H1 (cell line): Measurements from ENCODE around the gene PCNX4. TPM values are rescaled to one million over a fixed set of nuclear protein-coding genes. Genes with fewer than 3 reads are reported as not detected.

Experiments
- CTCF ChIA-PET: fragments of 300-600 bp; sonication (Branson Sonifier 250); formaldehyde crosslinking; loops from one replicate; lab custom pipeline; 2021; ENCODE audit not compliant: partially characterized antibody; lab: Charles Lee
- POLR2A ChIA-PET: fragments of 300-600 bp; sonication (Branson Sonifier 250); formaldehyde crosslinking; loops from one replicate; lab custom pipeline; 2021; ENCODE audit warnings: inconsistent platforms; ENCODE audit not compliant: partially characterized antibody; lab: Charles Lee
- DNase-seq, 2 experiments: peaks; one replicate each; pipeline versions ENCODE4 v3.0.0 to v3.0.0-alpha.2; 2010 to 2022; ENCODE audit warnings: low spot score in 2 of 2, low read depth in 1 of 2, mixed read lengths in 1 of 2
- FAIRE-seq: peaks from 2 replicates; lab custom pipeline; 2011; peaks lifted over from hg19 to GRCh38; lab: Jason Lieb, UNC
- H2AFZ ChIP-seq: 2 replicates; pipeline ENCODE4 v1.8.1; 2012; ENCODE audit warnings: low read length, inconsistent platforms
- H2AK5ac ChIP-seq: 2 replicates; pipeline ENCODE4 v1.6.1; 2013; ENCODE audit warnings: low read depth, low read length
- H2BK120ac ChIP-seq: replicated peaks from 2 replicates; pipeline ENCODE3; 2013; ENCODE audit warnings: low read depth, low read length, inconsistent platforms
- H2BK12ac ChIP-seq: 2 replicates; pipeline ENCODE4 v1.6.1; 2013; ENCODE audit warnings: low read depth, low read length
- H2BK15ac ChIP-seq: 2 replicates; pipeline ENCODE4 v1.6.1; 2013; ENCODE audit warnings: low read length
- H2BK20ac ChIP-seq: 2 replicates; pipeline ENCODE4 v1.6.1; 2013; ENCODE audit warnings: low read length
- H2BK5ac ChIP-seq: 2 replicates; pipeline ENCODE4 v1.6.1; 2013; ENCODE audit warnings: low read depth, low read length
- H3K14ac ChIP-seq: 2 replicates; pipeline ENCODE4 v1.6.1; 2013; ENCODE audit warnings: inconsistent platforms; ENCODE audit not compliant: insufficient read length
- H3K18ac ChIP-seq: 2 replicates; pipeline ENCODE4 v1.6.1; 2013; ENCODE audit warnings: low read length; ENCODE audit errors: extremely low read depth
- H3K23ac ChIP-seq: 2 replicates; pipeline ENCODE4 v1.6.1; 2013; ENCODE audit warnings: inconsistent platforms; ENCODE audit not compliant: insufficient read length
- H3K23me2 ChIP-seq: 2 replicates; pipeline ENCODE4 v1.6.1; 2013; ENCODE audit warnings: low read depth, low read length
- H3K27ac ChIP-seq: 2 replicates; pipeline ENCODE4 v1.6.1; 2011; ENCODE audit warnings: low read depth, low read length, inconsistent platforms
- H3K27me3 ChIP-seq, 4 experiments: replicated peaks in 1 of 4; 1 replicate in 1 of 4; 2 replicates in 3 of 4; pipeline versions ENCODE4 v1.6.1 to v1.8.1; 2011 to 2013; ENCODE audit warnings: low read length in 3 of 4, mild to moderate bottlenecking in 3 of 4, inconsistent platforms in 2 of 4, mixed read lengths in 2 of 4, moderate library complexity in 1 of 4; ENCODE audit not compliant: control insufficient read depth in 3 of 4, insufficient read depth in 3 of 4; ENCODE audit errors: extremely low read depth in 1 of 4
- H3K36me3 ChIP-seq, 4 experiments: 2 replicates each; pipeline versions ENCODE4 v1.6.1 to v1.8.1; 2011 to 2013; ENCODE audit warnings: mild to moderate bottlenecking in 4 of 4, low read length in 3 of 4, moderate library complexity in 2 of 4, control low read depth in 1 of 4, inconsistent platforms in 1 of 4; ENCODE audit not compliant: insufficient read depth in 4 of 4, control insufficient read depth in 2 of 4
- H3K4ac ChIP-seq: replicated peaks from 2 replicates; pipeline ENCODE3; 2013; ENCODE audit warnings: low read length, low read depth, mixed read lengths, inconsistent platforms; ENCODE audit not compliant: insufficient read length
- H3K4me1 ChIP-seq, 4 experiments: replicated peaks in 1 of 4; 1 replicate in 1 of 4; 2 replicates in 3 of 4; pipeline versions ENCODE4 v1.6.1 to v1.8.1; 2011 to 2013; ENCODE audit warnings: low read length in 3 of 4, inconsistent platforms in 2 of 4, mixed read lengths in 1 of 4; ENCODE audit not compliant: insufficient read depth in 4 of 4, control insufficient read depth in 3 of 4
- H3K4me2 ChIP-seq, 2 experiments: 2 replicates each; pipeline versions ENCODE4 v1.6.1 to v1.8.1; 2011 to 2013; ENCODE audit warnings: low read depth in 2 of 2, low read length in 2 of 2, control low read depth in 1 of 2, inconsistent platforms in 1 of 2, mild to moderate bottlenecking in 1 of 2; ENCODE audit not compliant: insufficient read depth in 1 of 2
- H3K4me3 ChIP-seq, 4 experiments: fragments of 200-600, 300-600 bp in 1 of 4; sonication (generic), shearing (Covaris generic), sonication (Bioruptor Twin) in 1 of 4; 2 replicates each; pipeline versions ENCODE4 v1.5.1 to v1.8.1; 2011 to 2016; ENCODE audit warnings: low read length in 4 of 4, low read depth in 3 of 4, control low read depth in 2 of 4, inconsistent platforms in 2 of 4, mild to moderate bottlenecking in 2 of 4, mixed read lengths in 1 of 4, moderate library complexity in 1 of 4; ENCODE audit not compliant: insufficient read depth in 2 of 4; ENCODE audit errors: extremely low read depth in 1 of 4
- H3K56ac ChIP-seq: replicated peaks from 2 replicates; pipeline ENCODE3; 2013; ENCODE audit warnings: low read depth, mild to moderate bottlenecking, mixed read lengths, low read length, inconsistent platforms; ENCODE audit not compliant: insufficient read length
- H3K79me1 ChIP-seq: 2 replicates; pipeline ENCODE4 v1.6.1; 2013; ENCODE audit warnings: low read depth, low read length, control low read depth
- H3K79me2 ChIP-seq, 2 experiments: 2 replicates each; pipeline versions ENCODE4 v1.6.1 to v1.8.1; 2012 to 2013; ENCODE audit warnings: low read length in 2 of 2, mild to moderate bottlenecking in 2 of 2, inconsistent platforms in 1 of 2; ENCODE audit not compliant: insufficient read depth in 2 of 2, control insufficient read depth in 1 of 2
- H3K9ac ChIP-seq, 4 experiments: replicated peaks in 1 of 4; 1 replicate in 1 of 4; 2 replicates in 3 of 4; pipeline versions ENCODE4 v1.6.1 to v1.8.1; 2011 to 2013; ENCODE audit warnings: low read depth in 3 of 4, low read length in 3 of 4, control low read depth in 2 of 4, mild to moderate bottlenecking in 2 of 4, moderate library complexity in 2 of 4, inconsistent platforms in 1 of 4; ENCODE audit errors: extremely low read depth in 1 of 4
- H3K9me3 ChIP-seq, 2 experiments: 2 replicates each; pipeline versions ENCODE4 v1.6.1 to v1.8.1; 2012 to 2013; ENCODE audit warnings: mild to moderate bottlenecking in 2 of 2, moderate library complexity in 2 of 2, control low read depth in 1 of 2, inconsistent platforms in 1 of 2, low read depth in 1 of 2, low read length in 1 of 2, mixed read lengths in 1 of 2; ENCODE audit not compliant: insufficient read depth in 2 of 2
- H4K20me1 ChIP-seq, 2 experiments: replicated peaks in 1 of 2; 2 replicates each; pipeline versions ENCODE3 to v1.8.1; 2011 to 2013; ENCODE audit warnings: inconsistent platforms in 2 of 2, low read length in 2 of 2, mild to moderate bottlenecking in 1 of 2; ENCODE audit not compliant: insufficient read depth in 2 of 2, control insufficient read depth in 1 of 2
- H4K5ac ChIP-seq: 2 replicates; pipeline ENCODE4 v1.6.1; 2013; ENCODE audit warnings: low read length, low read depth, mixed read lengths, inconsistent platforms; ENCODE audit not compliant: insufficient read length
- H4K8ac ChIP-seq: 2 replicates; pipeline ENCODE4 v1.8.0; 2013; ENCODE audit warnings: mild to moderate bottlenecking, moderate library complexity, low read length, inconsistent platforms; ENCODE audit not compliant: insufficient read depth; ENCODE audit errors: extremely low read depth
- H4K91ac ChIP-seq: replicated peaks from 2 replicates; pipeline ENCODE3; 2013; ENCODE audit warnings: low read length, mixed read lengths, inconsistent platforms; ENCODE audit not compliant: insufficient read length
- ASH2L ChIP-seq: fragments of 200-600, 300-600 bp; sonication (generic); IDR thresholded peaks from one replicate; pipeline ENCODE4 v1.7.1; 2017; ENCODE audit warnings: low read length
- BCL11A ChIP-seq, 2 experiments: IDR thresholded peaks; one replicate each; pipeline ENCODE4 v1.6.1; 2011; ENCODE audit warnings: low read depth in 2 of 2, low read length in 2 of 2, mild to moderate bottlenecking in 2 of 2
- GTF2F1 ChIP-seq: IDR thresholded peaks from 2 replicates; pipeline ENCODE4 v1.6.1; 2012; ENCODE audit warnings: low read depth, low read length, improper control_type of control experiment, borderline replicate concordance
- KDM1A ChIP-seq: fragments of 200-600, 300-600 bp; sonication (generic); IDR thresholded peaks from 2 replicates; pipeline ENCODE4 v1.7.1; 2016; ENCODE audit warnings: mild to moderate bottlenecking, low read length, borderline replicate concordance
- KDM4A ChIP-seq: IDR thresholded peaks from one replicate; pipeline ENCODE4 v1.7.1; 2012; ENCODE audit warnings: low read depth, mild to moderate bottlenecking, moderate library complexity, low read length, inconsistent platforms; ENCODE audit not compliant: severe bottlenecking
- NANOG ChIP-seq: IDR thresholded peaks from 2 replicates; pipeline ENCODE4 v1.6.1; 2011; ENCODE audit warnings: low read length, low read depth, mild to moderate bottlenecking, inconsistent platforms; ENCODE audit not compliant: insufficient read depth, poor library complexity, severe bottlenecking
- POLR2AphosphoS5 ChIP-seq: IDR thresholded peaks from 2 replicates; pipeline ENCODE4 v1.6.1; 2011; ENCODE audit warnings: low read depth, low read length
- RNF2 ChIP-seq: fragments of 200-900, 300-1000 bp; sonication (generic); IDR thresholded peaks from 2 replicates; pipeline ENCODE4 v1.7.1; 2016; ENCODE audit warnings: borderline replicate concordance, low read depth, mild to moderate bottlenecking, antibody characterized with exemption, low read length; ENCODE audit not compliant: poor library complexity, severe bottlenecking; ENCODE audit errors: missing control alignments
- SIN3A ChIP-seq, 2 experiments: IDR thresholded peaks in 1 of 2; conservative IDR thresholded peaks in 1 of 2; 2 replicates each; pipeline ENCODE4 v1.6.1; 2011 to 2012; ENCODE audit warnings: low read length in 2 of 2, improper control_type of control experiment in 1 of 2, low read depth in 1 of 2, mild to moderate bottlenecking in 1 of 2
- WGBS, 2 experiments: shearing (Covaris generic) in 1 of 2; methylation state at CpG; one replicate each; pipeline versions ENCODE4 v1.1.6 to v1.1.7; 2013 to 2015; ENCODE audit warnings: low lambda C conversion rate in 2 of 2, mixed read lengths in 2 of 2, inconsistent platforms in 1 of 2, low coverage in 1 of 2, missing lambda C conversion rate in 1 of 2; ENCODE audit not compliant: insufficient replicate concordance in 2 of 2, insufficient coverage in 1 of 2, insufficient read length in 1 of 2; ENCODE audit errors: extremely low coverage in 1 of 2, missing lambda C conversion rate in 1 of 2; 5-methylcytosine and 5-hydroxymethylcytosine counted together
- polyA plus RNA-seq, 7 experiments: library from polyadenylated mRNA; depleted of rRNA in 3 of 7; stranded (reverse) in 5 of 7; unstranded in 2 of 7; fragments of >200 nt in 5 of 7; fragments of 200-250 nt in 2 of 7; gene quantifications; 1 replicate in 5 of 7; 2 replicates in 1 of 7; 4 replicates in 1 of 7; pipeline versions ENCODE4 v1.2.1 to v1.2.3, GENCODE V29; 2011 to 2013; ENCODE audit warnings: missing spikeins in 2 of 7, mixed read lengths in 2 of 7
- total RNA-seq: library from RNA; stranded (reverse); fragmentation: NEBNext Ultra II Directional; extraction: Animal tissue kit (Norgen Biotek cat#: 25700); gene quantifications from 2 replicates; pipeline ENCODE4 v1.2.1, GENCODE V29; 2021
- TF ChIP-seq, protein P1 (sequence below): IDR thresholded peaks from 2 replicates; pipeline ENCODE4 v1.6.1; 2012; ENCODE audit warnings: inconsistent platforms

The PCNX4 gene
- total and polyA plus RNA-seq, 2 of the 8 experiments (the other 6 are each of a cell fraction or from before 2014, with no cell fraction given) = 28.4 to 35.5 TPM

DNA sequence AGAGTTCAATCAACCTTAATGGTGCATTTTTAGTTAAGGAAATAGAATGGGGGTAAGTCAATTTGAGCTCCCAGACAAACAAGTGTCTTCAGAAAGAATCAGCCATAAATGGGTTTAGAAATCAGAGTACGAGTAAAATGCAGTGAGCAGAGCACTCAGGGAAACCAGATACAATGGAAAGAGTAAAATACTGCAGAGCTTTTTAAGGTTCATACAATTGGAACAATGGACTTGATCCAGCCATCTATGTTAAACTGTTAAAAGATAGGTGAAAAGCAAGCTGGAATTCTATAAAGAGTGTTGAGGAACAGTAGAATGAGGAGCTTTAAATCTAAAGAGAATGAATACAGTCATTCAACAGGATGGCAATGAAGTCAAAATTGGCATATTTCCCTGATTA is 23.8 kb upstream of the PCNX4 start:
- H3K14ac ChIP-seq = no peak overlapping the region
- H4K91ac ChIP-seq = no peak overlapping the region
- DNase-seq (no peak), FAIRE-seq (no peak)
- H3K23ac ChIP-seq = no peak overlapping the region
- no peak overlapping the region for H2BK15ac ChIP-seq
- no peaks in the 10 kb centered on the region for H3K79me2 ChIP-seq
- ChIA-PET POLR2A (no interaction called here), CTCF (interaction anchor here (0.6 to 1.2 kb wide), 6 partner anchors 12 to 1222 kb away, joined by 3 to 4 read pairs (median 3); no protein-coding TSS in a partner anchor)
- no peaks in the 10 kb centered on the region for H3K23me2 ChIP-seq
- H2BK5ac ChIP-seq = no peak overlapping the region
- no peak overlapping the region for H4K5ac ChIP-seq
- H3K18ac ChIP-seq = no peak overlapping the region
- H2BK20ac ChIP-seq = no peak overlapping the region
- no peaks in the 10 kb centered on the region for H3K9me3 ChIP-seq
- 87% methylated on average over 1 of the region's 1 CpG; no CpG with 5 or more reads in 1 of the 2 experiments for WGBS, 2 experiments
- no peaks in the 10 kb centered on the region for H3K4me1 ChIP-seq
- no peak overlapping the region for H3K4ac ChIP-seq
- H3K4me3 ChIP-seq = no peak overlapping the region
- no peak overlapping the region for H4K8ac ChIP-seq
- H3K9ac ChIP-seq = no peak overlapping the region
- no peak overlapping the region for H2AFZ ChIP-seq
- no peaks in the 10 kb centered on the region for H3K27me3 ChIP-seq
- no peak overlapping the region for H3K56ac ChIP-seq
- H4K20me1 ChIP-seq = no peaks in the 10 kb centered on the region
- H2BK12ac ChIP-seq = no peak overlapping the region
- no peak overlapping the region for H3K4me2 ChIP-seq
- H2BK120ac ChIP-seq = no peak overlapping the region
- no peak overlapping the region for H2AK5ac ChIP-seq
- H3K79me1 ChIP-seq = no peaks in the 10 kb centered on the region
- H3K36me3 ChIP-seq = no peaks in the 10 kb centered on the region
- TF ChIP-seq ASH2L (no peak), SIN3A (conservative IDR thresholded peaks at IDR 0.05 in 1 of 2, IDR thresholded peaks at IDR 0.05 in 1 of 2; ENCODE audit: low read depth in 1 of 2, low read length in 2 of 2) (no peak), GTF2F1 (no peak), BCL11A (IDR thresholded peaks at IDR 0.05; ENCODE audit: low read depth in 2 of 2, low read length in 2 of 2) (no peak), POLR2AphosphoS5 (no peak), KDM1A (no peak), RNF2 (no peak), NANOG (no peak), KDM4A (no peak)
- TF ChIP-seq, protein P1, sequence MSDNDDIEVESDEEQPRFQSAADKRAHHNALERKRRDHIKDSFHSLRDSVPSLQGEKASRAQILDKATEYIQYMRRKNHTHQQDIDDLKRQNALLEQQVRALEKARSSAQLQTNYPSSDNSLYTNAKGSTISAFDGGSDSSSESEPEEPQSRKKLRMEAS = no peak
- H3K27ac ChIP-seq = no peak overlapping the region
